Measurements from ENCODE around the gene HMCN1.
A peak's percentile ranks its signal among the peaks of the same experiment; 100 is the strongest.

The HMCN1 gene

DNA sequence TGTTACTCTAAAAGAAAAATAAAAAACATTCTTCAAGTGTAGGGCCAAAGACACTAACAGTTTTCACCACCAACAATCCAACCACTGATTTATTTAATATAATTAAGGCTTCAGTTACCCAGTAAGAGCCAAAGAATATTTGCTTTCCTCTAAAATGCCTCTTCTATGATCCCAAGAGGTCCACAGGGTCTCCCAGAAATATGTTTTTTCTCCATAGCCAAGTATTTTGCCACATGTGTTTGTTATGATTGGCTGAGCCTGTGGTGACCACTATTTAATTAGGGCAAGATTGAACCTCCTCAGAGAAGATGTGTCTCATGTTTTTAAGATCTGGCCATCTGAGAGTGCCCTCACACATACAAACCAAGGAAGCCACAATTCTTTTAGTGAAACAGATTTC lies 505.0 kb downstream of the HMCN1 start:
- DNase-seq (ENCODE audit: low read depth, low spot score) = peak; percentile 49

DNA sequence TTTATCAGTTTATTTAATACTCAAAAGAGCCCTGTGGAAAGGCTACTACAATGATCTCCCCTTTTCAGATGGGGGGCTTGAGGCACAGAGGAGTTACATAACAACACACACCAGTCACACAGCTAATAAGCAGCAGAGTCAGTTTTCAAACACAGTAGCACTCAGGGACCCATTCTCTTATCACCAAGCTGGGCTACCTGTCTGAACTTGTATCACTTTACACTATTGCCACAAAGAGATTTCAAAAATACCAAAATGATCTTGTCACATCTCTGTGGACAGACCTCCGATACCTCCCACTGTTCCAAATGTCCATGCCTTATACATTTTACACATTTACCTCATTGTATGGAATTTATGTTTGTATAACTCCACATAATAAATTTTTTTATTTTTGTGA lies 506.2 kb downstream of the HMCN1 start:
- DNase-seq (ENCODE audit: low read depth, low spot score) = no peak

All from brain pericyte (primary cell).